HG03457 (cell line): Measurements from ENCODE around the gene TMED6.

ENCODE experiments used
- ATAC-seq: cut with Tn5 transposase; IDR thresholded peaks from one replicate; pipeline ENCODE4 v1.9.1; 2021; ENCODE audit warnings: moderate number of reproducible peaks; ENCODE audit not compliant: unreplicated experiment

TMED6 gene

DNA sequence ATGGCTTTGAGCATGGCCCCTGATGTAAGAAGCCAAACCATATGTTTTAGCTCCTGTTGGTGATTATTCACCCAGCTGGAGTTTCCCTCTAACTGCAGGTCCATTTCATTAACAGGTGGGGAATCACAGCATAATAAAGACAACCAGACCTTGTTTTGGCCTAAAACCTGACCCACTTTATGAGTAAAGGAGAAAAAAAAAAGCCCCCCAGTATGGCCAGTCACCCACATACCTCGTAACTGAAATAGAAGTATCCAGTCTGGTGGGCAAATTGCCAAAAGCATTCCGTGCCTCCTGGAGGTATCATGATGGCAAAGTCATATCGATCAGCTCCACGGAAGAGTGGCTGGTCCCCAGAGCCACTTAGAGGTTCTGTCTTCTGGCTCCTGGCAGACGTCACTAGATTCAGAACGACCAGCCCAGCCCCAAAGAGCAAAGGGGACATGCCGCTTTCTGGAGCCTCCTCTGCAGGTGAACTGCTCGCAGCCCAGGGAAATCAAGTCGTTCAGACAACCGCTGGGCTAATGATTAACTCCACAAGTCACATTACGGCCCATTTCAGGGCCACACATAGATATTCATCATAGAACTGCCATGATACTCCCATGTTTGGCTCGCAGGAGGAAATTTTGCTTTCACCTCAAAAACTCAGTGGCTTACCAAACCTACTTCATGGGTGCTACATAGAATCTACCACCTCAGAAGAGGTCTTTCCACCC is at the start of gene TMED6:
TMED6 (minus strand) TSS at position 478 of the 719 bp plus-strand sequence; CDS start at position 445, 33 bp downstream.
- no peak for ATAC-seq

DNA sequence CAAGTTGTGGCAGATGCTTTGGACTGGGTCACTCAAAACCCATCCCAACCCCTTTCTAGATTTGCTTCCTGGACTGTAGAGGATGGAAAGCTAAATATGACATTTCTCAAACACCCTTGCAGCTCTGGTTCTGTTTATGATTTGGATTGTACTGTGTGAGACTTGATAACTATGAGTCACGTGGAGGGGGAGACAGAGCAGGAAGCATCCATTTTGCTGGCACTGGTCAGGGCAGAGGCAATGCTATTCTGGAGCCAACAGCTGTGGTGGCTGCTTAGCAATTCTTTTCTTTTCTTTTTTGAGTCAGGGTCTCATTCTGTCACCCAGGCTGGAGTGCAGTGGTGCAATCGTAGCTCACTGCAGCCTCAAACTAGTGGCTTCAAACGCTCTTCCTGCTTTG is 47.8 kb upstream of the TMED6 start:
- ATAC-seq: no peak

DNA sequence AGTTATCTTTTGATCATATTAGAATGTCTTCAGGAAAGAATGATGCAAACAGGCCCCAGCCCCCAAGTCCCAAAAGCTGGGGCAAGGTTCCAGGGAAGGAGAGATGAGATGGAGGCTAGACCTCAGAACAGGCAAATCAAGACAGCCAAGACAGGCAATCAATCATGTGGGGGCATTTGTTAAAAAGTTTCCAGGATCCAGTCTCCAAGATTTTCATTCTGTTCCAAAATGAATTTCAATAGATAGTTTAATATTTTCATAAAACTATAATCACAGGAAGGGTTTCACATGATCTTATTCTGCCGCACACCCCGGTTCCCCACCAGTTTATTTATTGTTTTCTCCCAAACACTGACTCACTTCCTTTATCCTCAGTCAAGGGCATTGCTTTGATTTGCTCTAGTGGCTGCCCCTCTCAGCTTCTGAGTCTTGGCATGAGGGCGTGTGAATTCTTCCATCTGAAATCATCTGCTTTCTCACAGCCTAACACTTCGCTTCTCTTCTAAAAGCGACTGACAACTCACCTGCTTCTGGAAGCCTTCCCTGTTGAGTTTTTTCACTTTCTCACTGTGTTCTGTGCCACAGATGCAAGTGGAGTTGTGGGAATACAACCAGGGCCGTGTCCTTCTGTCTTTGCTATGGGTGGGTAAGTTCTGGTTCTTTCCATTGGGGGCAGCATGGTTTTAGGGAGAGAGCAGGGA is 46.4 kb upstream of the TMED6 start:
- ATAC-seq: no peak

DNA sequence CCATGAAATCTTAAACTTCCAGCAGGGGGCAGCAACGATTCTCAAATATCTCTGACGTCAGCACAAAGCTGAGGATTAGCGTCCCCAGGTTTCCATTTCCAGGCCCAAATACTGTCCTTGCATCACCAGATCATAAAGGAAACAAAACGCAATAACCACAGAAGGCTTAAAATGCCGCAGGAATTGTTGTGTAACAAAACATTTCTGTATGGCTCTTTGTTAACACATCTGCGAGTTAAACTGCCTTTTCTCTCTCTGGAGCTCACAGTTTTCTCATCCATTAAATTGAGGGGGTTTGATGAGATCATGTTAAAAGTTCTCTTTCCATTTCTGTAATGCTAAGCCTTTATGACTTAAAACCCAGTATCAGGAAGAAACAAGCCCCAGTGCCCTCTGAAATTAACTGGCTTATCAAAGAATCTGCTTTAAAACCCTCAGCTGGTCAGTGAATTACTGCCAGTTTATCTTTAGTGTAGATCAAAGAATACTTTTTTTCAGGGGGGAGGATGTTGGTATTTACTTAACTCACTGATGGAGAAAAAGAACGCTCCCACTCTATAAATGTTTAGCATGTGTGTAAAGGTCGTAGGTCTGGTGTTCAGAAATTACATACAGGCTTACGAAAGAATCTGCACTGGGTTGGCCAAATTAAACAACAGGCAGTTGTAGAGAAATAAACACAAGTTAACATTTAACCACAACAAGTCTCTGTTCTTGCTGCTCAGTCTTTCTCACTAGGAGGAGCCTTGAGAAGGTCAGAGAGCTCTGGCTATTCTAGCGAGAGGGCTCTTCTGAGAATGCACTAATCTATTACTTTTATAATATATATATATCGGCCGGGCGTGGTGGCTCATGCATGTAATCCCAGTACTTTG is 44.8 kb upstream of the TMED6 start:
- no peak for ATAC-seq

DNA sequence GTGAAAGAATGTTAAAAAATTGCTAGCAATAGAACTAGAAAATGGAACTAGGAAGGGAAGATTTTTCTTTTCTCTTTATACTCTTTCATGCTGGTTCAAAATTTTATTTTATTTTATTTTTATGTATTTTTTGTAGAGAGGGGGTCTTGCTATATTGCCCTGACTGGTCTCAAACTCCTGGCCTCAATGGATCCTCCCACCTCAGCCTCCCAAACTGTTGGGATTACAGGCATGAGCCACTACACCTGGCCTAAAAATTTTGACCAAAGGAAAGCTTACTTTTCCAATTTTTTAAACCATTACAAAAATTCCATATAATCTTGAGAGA is 44.2 kb upstream of the TMED6 start:
- no peak for ATAC-seq

DNA sequence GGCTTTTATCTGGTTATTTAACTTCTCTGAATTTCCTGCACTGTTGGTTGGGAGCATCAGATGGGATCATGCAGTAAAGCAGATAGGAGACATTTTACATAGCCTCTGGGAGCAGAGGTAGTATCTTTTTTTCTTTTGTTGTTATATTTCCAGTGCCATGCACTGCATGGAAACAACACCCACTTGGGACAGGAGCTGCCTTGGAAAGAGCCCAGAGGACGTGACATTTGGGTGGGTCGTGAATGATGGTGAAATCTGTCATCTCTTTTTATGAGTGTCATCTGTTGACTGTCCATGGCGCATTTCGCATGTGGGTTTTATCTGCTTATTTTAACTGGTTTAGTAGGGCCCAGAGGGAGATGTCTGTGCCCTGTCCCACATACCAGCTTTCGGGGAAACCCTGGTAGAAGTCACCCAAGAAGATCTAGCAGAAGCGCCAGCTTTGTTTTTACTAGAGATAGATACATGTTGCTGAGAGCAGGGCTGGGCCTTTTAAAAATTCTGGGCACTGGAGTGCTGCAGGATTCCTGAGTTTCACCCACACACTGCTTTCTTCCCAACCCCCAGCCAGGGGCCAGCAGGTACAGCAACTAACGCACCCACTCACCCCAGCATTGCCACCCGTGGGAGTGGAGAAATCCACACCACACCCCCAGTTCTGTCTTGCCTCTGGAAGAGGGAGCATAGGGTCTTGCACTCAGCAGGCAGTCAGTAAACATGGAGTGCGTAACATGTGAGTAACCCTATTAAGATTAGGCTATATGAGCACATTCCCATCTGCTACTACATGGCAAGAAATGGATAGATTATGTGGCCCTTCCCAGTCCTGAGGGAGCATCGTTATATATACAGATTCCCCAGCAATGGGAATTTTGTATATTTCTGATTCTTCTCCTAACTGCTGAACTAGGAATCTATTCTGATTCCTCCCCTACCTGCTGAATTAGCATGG is 42.6 kb upstream of the TMED6 start:
- no peak for ATAC-seq

DNA sequence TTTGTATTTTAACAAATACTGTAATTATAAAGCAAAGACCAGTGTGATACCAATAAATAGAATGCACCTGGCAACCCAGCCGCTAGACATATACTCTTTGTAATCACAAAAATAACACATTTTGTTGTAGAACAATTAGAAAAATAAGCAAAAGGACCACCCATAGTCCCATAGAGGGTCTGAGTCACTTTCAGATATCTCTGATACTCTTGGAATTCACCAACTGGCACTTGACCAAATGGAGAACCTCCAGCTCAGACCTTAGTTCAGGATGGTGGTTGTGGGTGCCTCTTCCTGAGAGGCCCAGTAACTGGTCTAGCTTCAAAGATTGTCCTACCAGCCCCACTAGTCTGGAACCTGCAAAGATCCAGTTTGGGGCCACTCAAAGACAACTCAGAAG is 35.0 kb upstream of the TMED6 start:
- ATAC-seq: no peak

DNA sequence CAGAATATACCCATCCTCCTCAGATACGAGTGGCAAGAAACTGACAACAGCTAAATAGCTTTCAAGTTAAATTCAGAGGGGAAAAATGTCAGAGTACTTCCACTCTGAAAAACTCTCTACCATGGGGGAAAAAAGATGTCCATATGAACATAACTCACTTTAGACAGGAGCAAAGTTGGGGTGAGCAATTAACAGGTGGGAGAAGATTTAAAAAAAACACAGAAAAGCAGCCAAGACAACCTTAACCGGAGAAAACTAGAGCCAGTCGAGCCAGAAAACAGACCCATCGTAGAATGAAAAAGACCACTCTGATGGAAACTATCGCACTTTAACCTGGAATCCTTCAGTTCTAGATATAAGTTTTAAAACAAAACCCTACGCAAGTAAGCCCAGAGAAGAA is 33.4 kb upstream of the TMED6 start:
- ATAC-seq: no peak

DNA sequence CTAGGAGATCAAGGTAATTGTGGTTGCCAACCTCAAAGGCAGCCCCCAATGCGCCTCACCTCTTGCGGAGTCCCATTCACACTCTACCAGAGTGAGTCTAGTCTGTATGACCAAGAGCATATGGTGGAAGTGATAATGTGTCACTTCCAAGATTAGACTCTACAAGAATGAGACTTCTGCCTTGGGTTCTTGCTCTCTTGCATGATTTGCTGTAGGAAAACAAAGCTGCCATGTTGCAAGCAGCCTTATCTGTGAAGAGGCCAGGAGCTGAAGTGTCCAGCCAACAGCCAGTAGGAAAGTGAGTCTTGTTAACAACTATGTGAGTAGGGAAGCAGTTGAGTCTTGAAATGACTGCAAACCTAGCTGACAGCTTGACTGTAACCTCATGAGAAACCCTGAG is 30.8 kb upstream of the TMED6 start:
- ATAC-seq: no peak

DNA sequence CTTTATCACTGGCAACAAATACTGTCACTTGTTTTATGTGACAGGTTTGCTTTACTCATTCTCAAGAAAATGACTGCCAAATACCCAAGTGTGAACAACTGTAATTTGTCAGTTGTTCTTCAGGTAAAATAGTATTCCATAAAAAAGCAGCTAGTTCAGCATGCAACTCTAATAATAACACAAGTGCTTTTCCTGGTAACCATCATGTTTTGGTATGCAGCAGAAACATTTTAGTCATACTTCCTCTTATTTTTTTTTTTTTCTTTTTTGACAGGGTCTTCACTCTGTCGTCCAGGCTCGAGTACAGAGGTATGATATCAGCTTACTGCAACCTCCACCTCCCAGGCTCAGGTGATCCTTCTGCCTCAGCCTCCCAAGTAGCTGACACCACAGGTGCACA is 29.6 kb upstream of the TMED6 start:
- ATAC-seq: no peak

DNA sequence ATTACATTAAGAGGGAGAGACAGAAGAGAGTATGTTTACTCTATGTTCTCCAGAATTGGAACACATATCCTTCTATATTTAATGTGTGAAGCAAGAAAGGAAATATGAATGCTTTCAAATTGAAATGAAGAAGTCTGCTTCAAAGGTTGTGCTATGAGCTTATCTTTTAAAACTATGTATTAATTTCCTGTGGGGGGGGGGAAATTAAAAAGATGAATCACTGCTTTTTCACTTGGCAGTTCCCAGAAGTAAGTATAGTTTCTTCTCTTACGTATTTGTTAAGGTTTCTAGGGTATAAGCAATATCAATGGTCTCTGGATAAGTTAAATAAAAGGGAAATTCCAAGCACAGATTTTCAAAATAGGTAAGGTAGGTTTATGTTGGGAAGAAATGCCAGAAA is 27.2 kb upstream of the TMED6 start:
- no peak for ATAC-seq

DNA sequence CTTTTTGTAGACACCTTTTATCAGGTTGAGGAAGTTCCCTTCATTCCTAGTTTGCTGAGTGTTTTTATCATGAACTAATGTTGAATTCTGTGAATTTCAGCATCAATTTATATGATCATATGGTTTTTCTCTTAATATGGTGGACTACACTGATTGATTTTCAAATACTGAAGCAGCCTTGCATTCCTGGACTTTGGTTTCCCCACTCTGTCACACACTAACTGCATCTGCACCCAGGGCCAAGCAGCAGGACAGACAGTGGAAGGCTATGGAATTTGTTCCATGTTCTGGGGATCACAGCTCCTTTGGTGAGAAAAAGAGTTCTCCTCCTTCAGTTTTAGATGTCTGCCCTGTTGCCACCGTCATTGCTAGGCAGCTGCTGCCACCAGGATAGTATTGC is 26.4 kb upstream of the TMED6 start:
- no peak for ATAC-seq

DNA sequence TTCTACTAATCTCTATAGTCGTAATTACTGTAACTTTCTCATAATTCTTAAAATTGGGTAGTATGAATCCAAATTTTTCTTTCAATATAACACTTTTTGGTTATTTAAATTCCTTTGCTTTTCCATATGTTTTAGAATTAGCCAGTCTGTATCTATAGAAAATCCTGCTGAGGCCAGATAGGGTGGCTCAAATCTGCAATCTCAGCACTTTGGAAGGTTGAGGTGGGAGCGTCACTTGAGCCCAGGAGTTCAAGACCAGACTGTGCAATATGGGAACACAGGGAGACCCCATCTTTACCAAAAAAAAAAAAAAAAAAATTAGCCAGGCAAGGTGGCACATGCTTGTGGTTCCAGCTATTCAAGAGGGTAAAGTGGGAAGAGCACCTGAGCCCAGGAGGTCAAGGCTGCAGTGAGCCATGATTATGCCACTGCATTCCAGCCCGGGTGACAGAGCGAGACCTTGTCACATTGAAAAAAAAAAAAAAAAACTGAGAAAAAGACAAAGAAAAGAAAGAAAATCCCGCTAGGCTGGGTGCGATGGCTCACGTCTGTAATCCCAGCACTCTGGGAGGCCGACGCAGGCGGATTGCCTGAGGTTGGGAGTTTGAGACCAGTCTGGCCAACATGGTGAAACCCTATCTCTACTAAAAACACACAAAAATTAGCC is 24.9 kb upstream of the TMED6 start:
- no peak for ATAC-seq

DNA sequence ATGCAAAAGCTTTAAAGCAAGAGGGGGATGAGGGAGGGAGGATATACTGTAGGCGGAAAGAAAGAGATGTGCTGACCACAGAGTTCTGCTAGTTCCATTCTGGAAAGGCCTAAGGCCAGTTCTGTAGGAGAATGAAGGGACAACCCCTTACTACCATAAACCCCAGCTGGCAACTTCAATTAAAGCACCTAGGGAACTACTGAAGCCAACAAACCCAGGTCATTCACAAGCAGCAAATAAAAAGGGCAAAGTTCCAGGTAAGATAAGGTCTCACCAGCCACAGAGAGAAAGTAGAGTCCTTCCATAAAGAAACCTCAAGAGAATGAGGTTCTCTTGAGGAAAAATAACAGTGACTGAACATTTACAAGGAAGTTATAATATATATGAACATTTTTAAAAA is 21.4 kb upstream of the TMED6 start:
- ATAC-seq: no peak

DNA sequence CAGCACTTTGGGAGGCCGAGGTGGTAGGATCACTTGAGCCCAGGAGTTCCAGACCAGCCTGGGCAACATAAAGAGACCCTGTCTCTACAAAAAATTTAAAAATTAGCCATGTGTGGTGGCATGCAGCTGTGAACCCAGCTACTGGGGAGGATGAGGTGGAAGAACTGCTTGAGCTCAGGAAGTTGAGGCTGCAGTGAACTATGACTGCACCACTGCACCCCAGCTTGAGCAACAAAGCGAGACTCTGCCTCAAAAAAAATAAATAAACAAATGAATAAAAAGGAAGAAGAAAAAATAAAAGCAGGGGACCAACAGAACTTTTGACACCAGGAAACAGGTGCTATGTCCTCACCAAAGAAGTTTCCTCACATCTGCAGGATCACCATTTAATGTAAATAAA is 20.0 kb upstream of the TMED6 start:
- ATAC-seq: no peak

DNA sequence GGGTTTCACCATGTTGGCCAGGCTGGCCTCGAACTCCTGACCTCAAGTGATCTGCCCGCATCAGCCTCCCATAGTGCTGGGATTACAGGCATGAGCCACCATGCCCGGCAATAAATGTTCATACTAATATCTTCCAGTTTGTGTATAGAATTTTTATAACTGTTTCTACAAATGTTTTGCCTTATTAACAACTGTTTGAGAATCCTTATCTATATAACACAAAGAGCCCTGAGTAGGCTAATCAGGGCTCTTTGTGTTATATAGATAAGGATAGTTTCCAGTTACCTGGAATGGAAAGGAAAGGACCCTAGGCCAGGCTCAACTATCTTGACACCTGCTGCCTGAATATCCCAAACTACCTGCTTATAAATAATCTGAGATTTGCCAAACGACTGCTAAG is 17.3 kb upstream of the TMED6 start:
- ATAC-seq: no peak

DNA sequence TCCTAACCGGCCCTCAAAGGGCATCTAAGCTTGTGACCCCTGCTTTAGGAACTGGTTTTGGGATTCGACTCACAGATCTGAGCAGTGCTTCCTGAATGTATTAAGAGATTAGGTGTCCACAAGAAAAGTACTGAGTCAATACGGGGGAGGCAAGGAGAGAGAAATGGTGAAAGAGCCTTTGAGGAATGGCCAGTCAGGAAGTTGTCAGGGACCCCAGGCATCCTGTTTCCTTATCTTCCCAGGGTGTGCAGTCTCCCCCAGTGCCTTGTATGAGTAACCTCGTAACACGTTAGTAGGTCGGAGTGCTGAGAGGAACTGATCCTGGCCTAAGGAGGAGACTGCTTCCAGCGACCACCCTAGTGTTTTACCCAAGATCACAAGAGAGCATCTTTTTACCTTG is 16.4 kb upstream of the TMED6 start:
- no peak for ATAC-seq

DNA sequence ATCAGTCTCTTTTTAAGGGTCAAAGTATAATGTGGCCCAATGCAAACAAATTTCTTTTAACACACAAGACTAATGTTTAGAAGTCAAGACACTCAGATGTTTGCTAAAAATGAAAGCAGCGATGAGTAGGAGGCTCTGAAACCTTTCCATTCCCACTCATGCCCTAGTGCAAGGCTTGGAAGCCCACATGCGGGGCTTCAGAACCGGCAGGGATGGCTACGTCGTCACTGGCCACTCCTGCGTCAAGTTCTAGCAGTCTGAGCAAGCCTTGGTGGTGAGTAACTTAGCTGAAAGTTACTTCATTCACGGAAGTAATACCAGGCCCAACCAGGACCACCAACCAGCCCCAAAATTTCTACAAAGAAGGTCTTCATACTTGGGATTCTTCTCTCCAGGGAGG is 14.8 kb upstream of the TMED6 start:
- ATAC-seq: no peak

DNA sequence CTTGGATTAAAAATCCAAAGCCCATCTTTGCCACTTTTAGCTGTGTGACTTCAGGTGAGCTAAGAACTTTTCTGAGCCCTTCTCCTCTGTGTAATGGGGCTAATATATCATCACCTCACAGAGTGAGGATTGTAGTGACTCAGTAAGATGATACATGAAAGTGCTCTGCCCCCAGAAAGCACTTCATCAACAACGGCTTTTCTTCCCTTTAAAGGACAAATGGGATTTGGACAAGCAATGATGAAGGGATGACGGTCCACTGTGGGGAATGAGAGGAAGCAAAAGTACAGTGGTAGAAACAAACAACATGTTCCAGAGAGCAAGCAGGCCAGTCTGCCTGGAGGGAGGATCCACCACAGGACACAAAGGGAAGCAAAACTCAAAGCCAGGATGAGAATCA is 14.3 kb upstream of the TMED6 start:
- no peak for ATAC-seq

DNA sequence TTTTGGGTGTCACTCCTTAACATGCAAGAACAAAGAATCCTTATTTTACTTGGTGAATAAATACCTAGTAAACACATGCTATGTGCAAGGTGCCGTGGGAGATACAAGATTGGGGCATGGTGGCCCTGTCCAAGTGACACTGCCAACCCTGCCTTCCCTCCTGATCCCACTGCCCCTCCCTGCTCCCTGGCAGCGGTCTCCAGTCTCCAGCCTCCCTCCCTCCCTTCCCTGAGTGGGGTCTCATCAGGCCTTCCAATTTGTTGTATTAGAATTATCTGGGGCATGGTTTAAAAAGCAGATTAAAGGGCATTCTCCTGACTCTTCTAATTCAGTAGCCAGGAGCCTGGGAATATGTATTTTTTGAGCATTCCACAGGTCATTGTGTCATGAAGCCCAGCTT is 12.5 kb upstream of the TMED6 start:
- ATAC-seq: no peak
